ENCODE data around the gene MARK4.

The MARK4 gene

GRCh38 chr19:45250832-45251451 lies at the start of gene MARK4:
Gene MARK4, plus strand, starts transcription at chr19:45251271. Its CDS starts 318 bp downstream, at chr19:45251589.
- no peak for TF ChIP-seq CTCF (IDR thresholded peaks at IDR 0.05; ENCODE audit: low read depth, low read length)
- peak within 1 kb of the TSS; percentile 86 for H3K4me3 ChIP-seq (ENCODE audit: low read depth, low read length)

DNA sequence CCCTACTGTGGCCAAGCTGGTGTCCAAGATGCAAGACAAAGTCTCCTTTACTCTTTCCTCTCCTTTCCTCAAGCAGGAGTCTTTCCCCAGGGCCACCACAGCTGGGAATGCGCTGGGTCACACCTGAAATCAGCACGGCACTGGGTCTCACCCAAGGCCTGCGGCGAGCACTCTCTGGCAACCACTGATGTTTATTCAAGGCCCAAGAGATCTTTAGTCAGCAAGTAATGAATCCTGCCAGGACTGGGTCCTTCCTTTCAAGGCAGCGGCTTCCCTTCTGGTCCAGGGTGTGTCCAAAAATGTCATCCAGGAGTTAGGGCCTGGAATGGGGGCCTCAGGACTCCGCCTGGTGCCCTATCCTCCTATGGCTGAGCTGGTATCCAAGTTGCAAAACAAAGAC lies 48.4 kb upstream of the MARK4 start:
- TF ChIP-seq CTCF (IDR thresholded peaks at IDR 0.05; ENCODE audit: low read depth, low read length): no peak
- no peak overlapping the region for H3K4me3 ChIP-seq (ENCODE audit: low read depth, low read length)

DNA sequence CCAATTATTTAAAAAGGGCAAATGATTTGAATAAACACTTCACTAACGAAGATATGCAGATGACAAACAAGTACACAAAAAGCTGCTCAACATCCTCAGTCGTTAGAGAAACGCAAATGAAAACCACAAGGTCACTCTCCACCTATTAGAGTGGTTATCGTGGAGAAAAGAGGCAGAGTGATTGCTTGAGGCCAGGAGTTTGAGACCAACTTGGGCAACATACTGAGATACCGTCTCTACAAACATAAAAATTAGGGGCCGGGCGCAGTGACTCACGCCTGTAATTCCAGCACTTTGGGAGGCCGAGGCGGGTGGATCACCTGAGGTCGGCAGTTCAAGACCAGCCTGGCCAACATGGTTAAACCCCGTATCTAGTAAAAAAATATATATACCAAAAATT lies 45.3 kb upstream of the MARK4 start:
- TF ChIP-seq CTCF (IDR thresholded peaks at IDR 0.05; ENCODE audit: low read depth, low read length): no peak
- H3K4me3 ChIP-seq (ENCODE audit: low read depth, low read length): no peak overlapping the region

DNA sequence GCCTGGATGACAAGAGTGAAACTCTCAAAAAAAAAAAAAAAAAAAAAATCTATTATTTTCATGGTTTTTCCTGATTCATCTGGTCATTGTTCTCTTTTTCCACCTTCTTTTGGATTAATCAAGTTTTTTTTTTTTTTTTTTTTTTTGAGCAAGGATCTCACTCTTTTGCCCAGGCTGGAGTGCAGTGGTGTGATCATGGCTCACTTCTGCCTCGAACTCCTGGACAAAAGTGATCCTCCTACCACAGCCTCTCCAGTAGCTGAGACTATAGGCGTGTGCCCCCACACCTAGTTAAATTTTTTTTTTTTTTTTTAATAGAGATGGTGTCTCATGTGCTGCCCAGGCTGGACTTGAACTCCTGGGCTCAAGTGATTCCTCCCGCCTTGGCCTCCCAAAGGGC lies 44.7 kb upstream of the MARK4 start:
- TF ChIP-seq CTCF (IDR thresholded peaks at IDR 0.05; ENCODE audit: low read depth, low read length): no peak
- H3K4me3 ChIP-seq (ENCODE audit: low read depth, low read length): no peak overlapping the region

DNA sequence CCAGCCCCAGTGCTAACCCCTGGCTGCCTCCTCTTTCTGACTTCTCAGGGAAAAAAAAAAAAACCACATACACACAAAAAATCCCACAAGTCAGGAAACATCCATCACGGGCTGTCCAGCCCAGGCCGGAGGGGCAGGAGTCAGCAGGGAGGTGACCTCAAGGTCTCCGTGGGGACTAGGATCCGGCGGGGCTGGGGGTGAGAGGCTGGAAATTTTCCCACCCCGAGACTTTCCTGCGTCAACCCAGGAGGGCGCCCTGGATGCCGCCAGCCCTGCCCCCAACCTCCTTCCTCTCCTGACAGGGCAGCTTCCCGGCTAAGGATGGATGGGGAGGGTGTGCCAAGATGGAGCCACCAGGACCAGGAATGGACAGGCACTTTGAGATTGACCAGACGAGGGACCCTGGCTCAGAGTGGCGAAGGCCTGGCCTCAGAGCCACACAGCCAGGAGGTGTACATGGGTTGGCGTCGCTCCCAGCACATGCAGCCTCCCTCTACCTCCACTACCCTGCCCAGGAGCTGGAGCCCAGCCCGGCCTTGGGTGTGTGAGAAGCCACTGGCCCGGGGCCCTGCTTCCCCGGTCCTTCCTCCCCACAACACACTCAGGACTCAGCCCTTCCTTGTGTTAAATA lies 39.2 kb upstream of the MARK4 start:
- TF ChIP-seq CTCF (IDR thresholded peaks at IDR 0.05; ENCODE audit: low read depth, low read length): no peak
- H3K4me3 ChIP-seq (ENCODE audit: low read depth, low read length): no peak overlapping the region

DNA sequence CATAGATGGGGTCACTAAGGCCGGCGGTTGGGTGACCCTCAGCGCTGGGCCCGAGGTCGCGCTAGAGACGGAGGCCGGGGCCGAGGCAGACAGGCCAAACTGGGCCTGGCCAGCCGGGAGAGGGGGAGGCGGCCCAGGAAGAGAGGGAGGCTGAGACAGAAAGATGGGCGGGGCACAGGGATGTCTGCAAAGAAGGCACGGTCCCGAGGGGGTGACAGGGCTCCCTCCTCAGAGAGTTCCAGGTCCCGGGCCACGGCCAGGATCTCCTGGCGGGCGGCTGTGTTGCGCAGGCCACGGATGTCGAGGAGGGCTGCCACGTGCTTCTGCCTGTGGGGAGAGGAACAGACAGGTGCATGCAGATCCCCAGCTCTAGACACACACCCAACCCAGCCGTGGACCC lies 38.0 kb upstream of the MARK4 start:
- TF ChIP-seq CTCF (IDR thresholded peaks at IDR 0.05; ENCODE audit: low read depth, low read length): no peak
- H3K4me3 ChIP-seq (ENCODE audit: low read depth, low read length): no peak overlapping the region

GRCh38 chr19:45215391-45216191 lies 35.5 kb upstream of the MARK4 start:
- H3K4me3 ChIP-seq (ENCODE audit: low read depth, low read length): no peak overlapping the region
- no peak for TF ChIP-seq CTCF (IDR thresholded peaks at IDR 0.05; ENCODE audit: low read depth, low read length)
